SK-N-SH treated with all-trans-retinoic acid at 6 μM for 48 hours (cell line): ENCODE results near the gene POLR3K.

Experiments used
- ATAC-seq: fragments of 200-7000 bp; cut with Tn5 transposase; 3 replicates; pipeline ENCODE4 v1.9.1; 2020; ENCODE audit warnings: mild to moderate bottlenecking, moderate library complexity
- ARNTL ChIP-seq: fragments of 450-650 bp; formaldehyde crosslinking; IDR thresholded peaks from 2 replicates; pipeline ENCODE4 v1.5.0; 2020; ENCODE audit warnings: low read depth, mild to moderate bottlenecking, moderate library complexity, borderline replicate concordance
- BACH2 ChIP-seq: fragments of 250-450 bp; sonication (Bioruptor Pico); IDR thresholded peaks from 2 replicates; pipeline ENCODE4 v1.9.0; 2021; ENCODE audit warnings: mild to moderate bottlenecking, borderline replicate concordance
- CSDC2 ChIP-seq: fragments of 250-450 bp; sonication (Bioruptor Pico); IDR thresholded peaks from 2 replicates; pipeline ENCODE4 v1.5.0; 2020; ENCODE audit warnings: mild to moderate bottlenecking, moderate library complexity
- CSRNP3 ChIP-seq: fragments of 250-450 bp; sonication (Bioruptor Pico); IDR thresholded peaks from 2 replicates; pipeline ENCODE4 v1.5.1; 2021; ENCODE audit warnings: mild to moderate bottlenecking, moderate library complexity
- ESRRG ChIP-seq: fragments of 250-450 bp; sonication (Bioruptor Pico); IDR thresholded peaks from 2 replicates; pipeline ENCODE4 v1.6.1; 2021; ENCODE audit warnings: mild to moderate bottlenecking
- GLIS3 ChIP-seq: fragments of 250-450 bp; sonication (Bioruptor Pico); IDR thresholded peaks from 2 replicates; pipeline ENCODE4 v1.5.0; 2020; ENCODE audit warnings: mild to moderate bottlenecking, moderate library complexity
- OSR1 ChIP-seq: fragments of 250-450 bp; sonication (Bioruptor Pico); IDR thresholded peaks from 2 replicates; pipeline ENCODE4 v1.8.0; 2022; ENCODE audit warnings: moderate library complexity, mild to moderate bottlenecking, inconsistent platforms
- PATZ1 ChIP-seq: fragments of 250-450 bp; sonication (Bioruptor Pico); IDR thresholded peaks from 2 replicates; pipeline ENCODE4 v1.8.0; 2020; ENCODE audit warnings: mild to moderate bottlenecking, moderate library complexity, borderline replicate concordance
- PPARA ChIP-seq: fragments of 250-450 bp; sonication (Bioruptor Pico); IDR thresholded peaks from 2 replicates; pipeline ENCODE4 v1.5.0; 2020; ENCODE audit warnings: mild to moderate bottlenecking, borderline replicate concordance
- SNAI2 ChIP-seq: fragments of 250-450 bp; sonication (Bioruptor Pico); IDR thresholded peaks from 2 replicates; pipeline ENCODE4 v1.5.0; 2020; ENCODE audit warnings: mild to moderate bottlenecking, moderate library complexity
- TCF4 ChIP-seq: fragments of 250-450 bp; sonication (Bioruptor Pico); IDR thresholded peaks from 2 replicates; pipeline ENCODE4 v1.8.0; 2021; ENCODE audit warnings: mild to moderate bottlenecking, moderate library complexity, borderline replicate concordance
- TOX ChIP-seq: fragments of 250-450 bp; sonication (Bioruptor Pico); IDR thresholded peaks from 2 replicates; pipeline ENCODE4 v1.8.0; 2021; ENCODE audit warnings: mild to moderate bottlenecking, moderate library complexity, borderline replicate concordance
- ZC3H10 ChIP-seq: fragments of 250-450 bp; sonication (Bioruptor Pico); IDR thresholded peaks from 2 replicates; pipeline ENCODE4 v1.5.1; 2021; ENCODE audit warnings: mild to moderate bottlenecking, moderate library complexity
- ZFP3 ChIP-seq: fragments of 250-450 bp; sonication (Bioruptor Pico); IDR thresholded peaks from 2 replicates; pipeline ENCODE4 v1.5.0; 2020; ENCODE audit warnings: mild to moderate bottlenecking, moderate library complexity
- ZFP30 ChIP-seq: fragments of 450-650 bp; formaldehyde crosslinking; IDR thresholded peaks from 2 replicates; pipeline ENCODE4 v1.5.0; 2022; ENCODE audit warnings: mild to moderate bottlenecking, moderate library complexity
- ZNF565 ChIP-seq: fragments of 450-650 bp; formaldehyde crosslinking; conservative IDR thresholded peaks from 2 replicates; pipeline ENCODE4 v1.5.0; 2020; ENCODE audit warnings: low read depth, mild to moderate bottlenecking, moderate library complexity
- ZNF70 ChIP-seq: fragments of 450-650 bp; formaldehyde crosslinking; IDR thresholded peaks from 2 replicates; pipeline ENCODE4 v1.5.0; 2020; ENCODE audit warnings: mild to moderate bottlenecking, moderate library complexity
- ZNF8 ChIP-seq: fragments of 450-650 bp; formaldehyde crosslinking; IDR thresholded peaks from 2 replicates; pipeline ENCODE4 v1.5.0; 2020; ENCODE audit warnings: mild to moderate bottlenecking, moderate library complexity
- TF ChIP-seq, protein P1 (sequence below): fragments of 250-450 bp; sonication (Bioruptor Pico); IDR thresholded peaks from 2 replicates; pipeline ENCODE4 v1.5.1; 2020; ENCODE audit warnings: low read depth, mild to moderate bottlenecking, moderate library complexity
- TF ChIP-seq, protein P2 (sequence below): fragments of 250-450 bp; sonication (Bioruptor Pico); IDR thresholded peaks from 2 replicates; pipeline ENCODE4 v1.8.0; 2021; ENCODE audit warnings: low read depth, mild to moderate bottlenecking, moderate library complexity, borderline replicate concordance

The POLR3K gene

GRCh38 chr16:71210-71539 lies 17.8 kb upstream of the POLR3K start:
- TF ChIP-seq, protein P1, sequence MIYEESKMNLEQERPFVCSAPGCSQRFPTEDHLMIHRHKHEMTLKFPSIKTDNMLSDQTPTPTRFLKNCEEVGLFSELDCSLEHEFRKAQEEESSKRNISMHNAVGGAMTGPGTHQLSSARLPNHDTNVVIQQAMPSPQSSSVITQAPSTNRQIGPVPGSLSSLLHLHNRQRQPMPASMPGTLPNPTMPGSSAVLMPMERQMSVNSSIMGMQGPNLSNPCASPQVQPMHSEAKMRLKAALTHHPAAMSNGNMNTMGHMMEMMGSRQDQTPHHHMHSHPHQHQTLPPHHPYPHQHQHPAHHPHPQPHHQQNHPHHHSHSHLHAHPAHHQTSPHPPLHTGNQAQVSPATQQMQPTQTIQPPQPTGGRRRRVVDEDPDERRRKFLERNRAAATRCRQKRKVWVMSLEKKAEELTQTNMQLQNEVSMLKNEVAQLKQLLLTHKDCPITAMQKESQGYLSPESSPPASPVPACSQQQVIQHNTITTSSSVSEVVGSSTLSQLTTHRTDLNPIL: no peak
- no peak for TF ChIP-seq ZNF70

DNA sequence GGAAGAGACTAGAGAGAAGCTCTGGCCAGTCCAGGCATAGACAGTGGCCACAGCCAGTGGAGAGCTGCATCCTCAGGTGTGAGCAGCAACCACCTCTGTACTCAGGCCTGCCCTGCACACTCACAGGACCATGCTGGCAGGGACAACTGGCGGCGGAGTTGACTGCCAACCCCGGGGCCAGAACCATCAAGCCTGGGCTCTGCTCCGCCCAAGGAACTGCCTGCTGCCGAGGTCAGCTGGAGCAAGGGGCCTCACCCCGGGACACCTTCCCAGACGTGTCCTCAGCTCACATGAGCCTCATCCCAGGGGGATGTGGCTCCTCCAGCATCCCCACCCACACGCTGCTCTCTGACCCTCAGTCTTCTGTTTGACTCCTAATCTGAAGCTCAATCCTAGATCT lies 15.8 kb upstream of the POLR3K start:
- ATAC-seq: no peak
- TF ChIP-seq ARNTL (CRISPR knock-in tag) (no peak), ZNF8 (CRISPR knock-in tag) (no peak), BACH2 (CRISPR knock-in tag) (no peak), PPARA (CRISPR knock-in tag) (no peak), ESRRG (CRISPR knock-in tag) (no peak), OSR1 (CRISPR knock-in tag) (no peak), ZFP3 (CRISPR knock-in tag) (no peak)
- TF ChIP-seq, protein P1: no peak
- TF ChIP-seq, protein P2, sequence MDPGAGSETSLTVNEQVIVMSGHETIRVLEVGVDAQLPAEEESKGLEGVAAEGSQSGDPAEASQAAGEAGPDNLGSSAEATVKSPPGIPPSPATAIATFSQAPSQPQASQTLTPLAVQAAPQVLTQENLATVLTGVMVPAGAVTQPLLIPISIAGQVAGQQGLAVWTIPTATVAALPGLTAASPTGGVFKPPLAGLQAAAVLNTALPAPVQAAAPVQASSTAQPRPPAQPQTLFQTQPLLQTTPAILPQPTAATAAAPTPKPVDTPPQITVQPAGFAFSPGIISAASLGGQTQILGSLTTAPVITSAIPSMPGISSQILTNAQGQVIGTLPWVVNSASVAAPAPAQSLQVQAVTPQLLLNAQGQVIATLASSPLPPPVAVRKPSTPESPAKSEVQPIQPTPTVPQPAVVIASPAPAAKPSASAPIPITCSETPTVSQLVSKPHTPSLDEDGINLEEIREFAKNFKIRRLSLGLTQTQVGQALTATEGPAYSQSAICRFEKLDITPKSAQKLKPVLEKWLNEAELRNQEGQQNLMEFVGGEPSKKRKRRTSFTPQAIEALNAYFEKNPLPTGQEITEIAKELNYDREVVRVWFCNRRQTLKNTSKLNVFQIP: no peak

More at GRCh38 chr16:71210-71539, 17.8 kb upstream of the POLR3K start:
- ATAC-seq: no peak

GRCh38 chr16:67884-68789 lies 14.7 kb upstream of the POLR3K start:
- ATAC-seq: no peak
- no peak for TF ChIP-seq ARNTL (CRISPR knock-in tag)
- TF ChIP-seq ZFP30 (CRISPR knock-in tag): no peak
- TF ChIP-seq ZNF70: no peak
- TF ChIP-seq CSDC2 (CRISPR knock-in tag): no peak
- no peak for TF ChIP-seq GLIS3 (CRISPR knock-in tag)
- no peak for TF ChIP-seq BACH2 (CRISPR knock-in tag)
- TF ChIP-seq ZNF8 (CRISPR knock-in tag): no peak
- TF ChIP-seq SNAI2 (CRISPR knock-in tag): no peak
- no peak for TF ChIP-seq TCF4 (CRISPR knock-in tag)
- no peak for TF ChIP-seq OSR1 (CRISPR knock-in tag)
- no peak for TF ChIP-seq PATZ1 (CRISPR knock-in tag)
- TF ChIP-seq ZNF565 (CRISPR knock-in tag): no peak
- no peak for TF ChIP-seq TOX (CRISPR knock-in tag)
- no peak for TF ChIP-seq ESRRG (CRISPR knock-in tag)
- no peak for TF ChIP-seq ZC3H10 (CRISPR knock-in tag)
- no peak for TF ChIP-seq CSRNP3 (CRISPR knock-in tag)

- TF ChIP-seq ARNTL (CRISPR knock-in tag) (no peak), TCF4 (CRISPR knock-in tag) (no peak), GLIS3 (CRISPR knock-in tag) (no peak)
- ATAC-seq: no peak
Measured at GRCh38 chr16:67183-67791, 13.9 kb upstream of the POLR3K start.
